K562 (cell line): ENCODE data around the gene DNAJC9.

ENCODE experiments used
- CTCF ChIP-seq, 3 experiments: IDR thresholded peaks in 2 of 3; conservative IDR thresholded peaks in 1 of 3; 2 replicates each; pipeline ENCODE4 v1.5.1; 2011 to 2012; ENCODE audit warnings: low read length in 3 of 3, mild to moderate bottlenecking in 3 of 3, control low read depth in 2 of 3, improper control_type of control experiment in 1 of 3, inconsistent platforms in 1 of 3, low read depth in 1 of 3, mixed read lengths in 1 of 3, moderate library complexity in 1 of 3; ENCODE audit not compliant: insufficient read depth in 2 of 3
- EP300 ChIP-seq: IDR thresholded peaks from 2 replicates; pipeline ENCODE4 v1.6.1; 2012; ENCODE audit warnings: low read length, improper control_type of control experiment
- REST ChIP-seq, 2 experiments: fragments of 450-650 bp; formaldehyde crosslinking in 1 of 2; IDR thresholded peaks; 2 replicates each; pipeline versions ENCODE4 v1.4.0 to v1.6.1; 2014 to 2020; ENCODE audit warnings: mild to moderate bottlenecking in 2 of 2, borderline replicate concordance in 1 of 2, low read depth in 1 of 2
- SMAD2 ChIP-seq: fragments of 150-350 bp; IDR thresholded peaks from 2 replicates; pipeline ENCODE4 v1.6.1; 2014; ENCODE audit warnings: low read depth, mild to moderate bottlenecking, low read length

GRCh38 chr10:73289958-73290357 is 42.9 kb upstream of the DNAJC9 start:
- TF ChIP-seq SMAD2 = no peak
- TF ChIP-seq CTCF (IDR thresholded peaks at IDR 0.05 in 2 of 3, conservative IDR thresholded peaks at IDR 0.05 in 1 of 3; ENCODE audit: insufficient read depth in 2 of 3, low read depth in 1 of 3, low read length in 3 of 3) = no peak
- TF ChIP-seq REST (IDR thresholded peaks at IDR 0.05; ENCODE audit: borderline replicate concordance) = no peak
- TF ChIP-seq REST (CRISPR knock-in tag; IDR thresholded peaks at IDR 0.05; ENCODE audit: low read depth) = no peak
- no peak for TF ChIP-seq EP300
